GM21529 (cell line): ENCODE data around the gene NUBP2.

Source experiments
- ATAC-seq: cut with Tn5 transposase; IDR thresholded peaks from one replicate; pipeline ENCODE4 v1.9.1; 2021; ENCODE audit not compliant: unreplicated experiment

NUBP2 gene

GRCh38 chr16:1782408-1783264, at the start of gene NUBP2, which contains the start of gene SPSB3:
Gene NUBP2, plus strand, starts transcription at chr16:1782960. Its CDS starts 61 bp downstream, at chr16:1783021.
Gene SPSB3, minus strand, starts transcription at chr16:1782571. Its CDS starts 1,088 bp downstream, at chr16:1781483.
- ATAC-seq = peak; percentile 86

GRCh38 chr16:1734123-1734522, 48.6 kb upstream of the NUBP2 start:
- ATAC-seq = no peak

- ATAC-seq = no peak
Observed at GRCh38 chr16:1734816-1735215, 47.9 kb upstream of the NUBP2 start.

GRCh38 chr16:1740234-1740633, 42.5 kb upstream of the NUBP2 start:
- ATAC-seq = no peak

GRCh38 chr16:1740781-1741490, 41.8 kb upstream of the NUBP2 start:
- ATAC-seq = no peak

- no peak for ATAC-seq
Observed at GRCh38 chr16:1741553-1742165, 41.1 kb upstream of the NUBP2 start.

- ATAC-seq = no peak
Observed at GRCh38 chr16:1743376-1744337, 39.1 kb upstream of the NUBP2 start.

- no peak for ATAC-seq
Observed at GRCh38 chr16:1744338-1744840, 38.4 kb upstream of the NUBP2 start.

GRCh38 chr16:1745181-1745899, 37.4 kb upstream of the NUBP2 start:
- no peak for ATAC-seq

- no peak for ATAC-seq
Observed at GRCh38 chr16:1745900-1746692, 36.7 kb upstream of the NUBP2 start.

- ATAC-seq = no peak
Observed at GRCh38 chr16:1746693-1747195, 36.0 kb upstream of the NUBP2 start.

GRCh38 chr16:1747934-1748333, 34.8 kb upstream of the NUBP2 start:
- ATAC-seq = no peak

- no peak for ATAC-seq
Observed at GRCh38 chr16:1749152-1750117, 33.3 kb upstream of the NUBP2 start.

GRCh38 chr16:1751946-1752345, 30.8 kb upstream of the NUBP2 start:
- no peak for ATAC-seq

GRCh38 chr16:1752853-1753252, 29.9 kb upstream of the NUBP2 start:
- ATAC-seq = no peak

- no peak for ATAC-seq
Observed at GRCh38 chr16:1754204-1754603, 28.6 kb upstream of the NUBP2 start.

- no peak for ATAC-seq
Observed at GRCh38 chr16:1757714-1758461, 24.9 kb upstream of the NUBP2 start.
